NCI-H128 (cell line): Measurements from ENCODE around the gene LRRN4.
"Not testable (repeated sequence)": the region's sequence is repeated elsewhere in the genome, so short reads cannot be mapped to it uniquely, and the experiment has no call there.

Experiments used
- DNase-seq: peaks from one replicate; lab custom pipeline; 2025; ENCODE audit not compliant: unreplicated experiment; lab: John Stamatoyannopoulos, UW

The LRRN4 gene

GRCh38 chr20:6034134-6034969 lies 19.5 kb downstream of the LRRN4 start:
- no peak for DNase-seq

- DNase-seq, result not testable (repeated sequence)
Observed at GRCh38 chr20:6032907-6033306, 21.0 kb downstream of the LRRN4 start.

- no peak for DNase-seq
Observed at GRCh38 chr20:6030453-6031080, 23.3 kb downstream of the LRRN4 start.

GRCh38 chr20:6029538-6029937 lies 24.3 kb downstream of the LRRN4 start:
- DNase-seq, result no peak

- DNase-seq, result no peak
Observed at GRCh38 chr20:6028818-6029217, 25.0 kb downstream of the LRRN4 start.

GRCh38 chr20:6026051-6026450 lies 27.8 kb downstream of the LRRN4 start:
- DNase-seq, result no peak

- DNase-seq, result no peak
Observed at GRCh38 chr20:6024768-6025167, 29.1 kb downstream of the LRRN4 start.

GRCh38 chr20:6017880-6018279 lies 36.0 kb downstream of the LRRN4 start:
- no peak for DNase-seq

GRCh38 chr20:6017467-6017866 lies 36.4 kb downstream of the LRRN4 start:
- DNase-seq, result no peak

GRCh38 chr20:6014957-6015356 lies 38.9 kb downstream of the LRRN4 start:
- no peak for DNase-seq

- DNase-seq, result no peak
Observed at GRCh38 chr20:6014017-6014416, 39.8 kb downstream of the LRRN4 start.

GRCh38 chr20:6012179-6012578 lies 41.7 kb downstream of the LRRN4 start:
- DNase-seq, result no peak

GRCh38 chr20:6008254-6008653 lies 45.6 kb downstream of the LRRN4 start:
- no peak for DNase-seq

- no peak for DNase-seq
Observed at GRCh38 chr20:6007529-6008103, 46.2 kb downstream of the LRRN4 start.

- no peak for DNase-seq
Observed at GRCh38 chr20:6007094-6007528, 46.7 kb downstream of the LRRN4 start.

- no peak for DNase-seq
Observed at GRCh38 chr20:6006603-6006949, 47.3 kb downstream of the LRRN4 start.

- DNase-seq, result no peak
Observed at GRCh38 chr20:6000871-6001270, 53.0 kb downstream of the LRRN4 start.

GRCh38 chr20:5999783-6000182 lies 54.1 kb downstream of the LRRN4 start:
- no peak for DNase-seq

GRCh38 chr20:5996765-5997164 lies 57.1 kb downstream of the LRRN4 start:
- no peak for DNase-seq

GRCh38 chr20:5991623-5992441 lies 62.0 kb downstream of the LRRN4 start:
- no peak for DNase-seq

GRCh38 chr20:5990946-5991345 lies 62.9 kb downstream of the LRRN4 start:
- DNase-seq, result no peak
